Ecto neural progenitor cell (in vitro differentiated cells): ENCODE results near the gene NT5E.
"Not testable (repeated sequence)": the region's sequence is repeated elsewhere in the genome, so short reads cannot be mapped to it uniquely, and the experiment has no call there.

Experiments
- DNase-seq: peaks from one replicate; pipeline ENCODE4 v3.0.0-alpha.2; 2018; ENCODE audit warnings: low spot score

Gene NT5E

GRCh38 chr6:85449818-85450759, at the start of gene NT5E:
Gene NT5E (plus strand): TSS chr6:85450083. CDS start chr6:85450140, 57 bp downstream.
- DNase-seq: peak; percentile 72

DNA sequence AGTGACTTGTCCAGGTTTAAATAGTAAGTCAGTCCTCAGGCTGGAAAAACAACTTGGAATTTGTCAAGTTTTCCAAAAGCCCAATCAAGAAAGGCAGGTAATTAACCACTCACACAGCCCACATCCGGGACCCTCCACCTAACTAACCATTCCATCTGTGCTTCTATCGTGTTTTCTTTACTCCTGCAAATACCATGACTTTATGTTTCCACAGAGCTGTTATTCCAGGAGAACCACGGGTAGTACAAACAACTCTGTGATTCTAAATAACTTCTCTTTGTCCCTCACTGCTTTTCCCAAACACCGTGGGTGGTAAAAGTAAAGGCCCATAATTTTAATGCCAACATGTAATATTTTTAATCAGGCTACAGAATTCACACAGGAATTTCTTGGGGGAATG, 49.6 kb upstream of the NT5E start:
- DNase-seq: no peak

DNA sequence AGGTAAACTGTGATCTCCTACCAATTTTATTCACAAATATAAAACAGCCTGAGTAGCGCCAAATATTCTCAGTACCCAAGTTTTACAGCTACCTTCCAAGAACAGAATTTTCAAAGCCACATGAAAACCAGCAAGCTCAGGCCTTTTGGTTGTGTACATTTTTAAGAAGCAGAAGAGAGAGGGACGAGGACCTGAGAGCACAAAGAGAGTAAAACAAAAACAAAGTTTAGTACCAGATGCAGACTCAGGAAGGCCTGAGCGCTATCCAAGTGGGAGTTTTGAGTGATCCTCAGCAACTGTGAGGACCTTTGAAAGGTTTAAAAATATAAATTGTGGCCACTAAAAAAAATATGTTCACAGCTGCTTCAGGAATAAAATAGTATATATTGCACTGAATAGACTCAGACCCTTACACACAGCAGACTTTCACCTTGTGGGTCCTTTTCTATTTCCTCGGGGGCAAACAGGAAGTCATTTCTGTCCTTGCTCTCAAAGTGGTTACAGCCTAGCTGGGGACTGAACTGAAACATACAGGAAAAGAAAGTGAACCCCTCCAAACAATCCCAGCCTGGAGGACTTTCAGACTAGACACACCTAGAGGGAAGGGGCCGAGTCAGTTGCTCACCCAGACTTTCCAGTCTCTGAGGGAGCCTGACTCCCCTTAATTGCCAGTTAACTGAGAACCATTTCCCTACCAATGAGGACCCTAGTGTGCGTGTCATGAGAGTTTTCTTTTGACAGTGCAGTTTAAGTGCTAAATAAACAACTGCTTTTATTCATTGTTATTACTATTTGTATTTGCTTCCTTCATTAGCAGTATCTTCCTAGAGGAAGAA, 48.5 kb upstream of the NT5E start:
- no peak for DNase-seq

DNA sequence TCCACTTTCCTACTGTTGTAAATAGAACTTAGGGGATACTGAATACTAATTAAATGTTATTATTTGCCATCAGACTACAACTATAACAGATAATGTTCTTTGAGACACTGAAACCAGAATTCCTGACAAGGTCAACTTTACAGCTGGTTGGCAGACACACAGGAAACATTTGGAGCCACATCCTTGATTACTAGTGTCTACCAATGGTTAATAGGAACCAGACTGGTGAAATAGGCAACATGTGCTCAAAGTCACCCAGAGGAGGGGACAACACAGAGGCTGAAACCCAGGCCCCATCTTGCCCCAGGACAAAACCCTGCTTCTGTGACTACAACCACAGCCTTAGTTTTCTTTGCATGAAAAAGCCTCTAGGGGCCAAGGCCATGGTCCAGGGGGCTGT, 47.8 kb upstream of the NT5E start:
- no peak for DNase-seq

GRCh38 chr6:85402922-85403321, 47.0 kb upstream of the NT5E start:
- DNase-seq: no peak

- DNase-seq: no peak
These were observed 46.4 kb upstream of the NT5E start for GRCh38 chr6:85403331-85404015.

DNA sequence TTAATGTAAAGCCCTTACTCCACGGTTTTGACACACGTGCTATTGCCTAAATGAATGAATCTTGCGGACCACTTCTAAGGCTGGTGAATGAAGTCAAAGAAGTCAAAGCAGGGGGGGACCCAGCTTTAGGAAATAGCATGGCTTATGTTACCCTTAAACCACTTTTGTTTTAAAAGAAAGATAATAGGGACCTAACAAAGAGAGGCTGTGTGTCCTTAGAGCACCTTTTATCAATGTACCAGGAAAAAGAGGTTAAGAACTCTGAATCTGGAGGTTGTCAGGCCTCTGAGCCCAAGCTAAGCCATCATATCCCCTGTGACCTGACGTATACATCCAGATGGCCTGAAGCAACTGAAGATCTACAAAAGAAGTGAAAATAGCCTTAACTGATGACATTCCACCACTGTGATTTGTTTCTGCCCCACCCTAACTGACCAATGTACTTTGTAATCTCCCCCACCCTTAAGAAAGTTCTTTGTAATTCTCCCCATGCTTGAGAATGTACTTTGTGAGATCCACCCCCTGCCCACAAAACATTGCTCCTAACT, 45.8 kb upstream of the NT5E start:
- DNase-seq: not testable (repeated sequence)

GRCh38 chr6:85404564-85405174, 45.2 kb upstream of the NT5E start:
- no peak for DNase-seq

DNA sequence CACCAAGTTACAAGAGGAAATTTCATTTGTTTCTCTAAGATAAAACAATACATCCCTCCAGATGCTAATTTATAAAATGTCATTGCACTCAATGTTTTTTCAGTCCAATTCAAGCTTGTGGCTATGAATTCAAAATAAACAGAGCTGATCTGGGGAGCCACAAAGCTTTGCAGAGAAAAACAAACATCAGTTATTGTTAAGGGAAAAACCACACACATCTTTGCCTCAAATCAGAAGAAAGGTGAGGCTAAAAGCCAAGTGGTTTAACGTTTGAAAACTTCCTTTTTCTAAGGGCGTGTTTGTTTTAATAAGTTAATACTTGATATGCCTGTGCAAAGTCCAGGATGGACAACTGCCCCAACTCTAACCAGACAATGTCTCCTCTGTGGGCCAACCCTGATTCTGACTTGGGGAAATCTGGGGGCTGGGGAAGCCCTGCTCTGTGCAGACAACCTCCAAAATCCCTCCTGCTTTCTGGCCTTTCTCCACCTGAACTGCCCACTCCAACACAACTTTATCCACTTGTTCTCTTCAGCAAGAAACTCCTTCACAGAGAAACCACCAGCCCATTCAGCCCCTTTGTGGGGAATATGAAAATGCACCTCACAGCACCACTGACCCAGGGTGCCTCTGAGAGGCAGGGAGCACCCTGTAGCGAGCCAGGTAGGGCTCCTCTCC, 44.6 kb upstream of the NT5E start:
- DNase-seq: no peak

- DNase-seq: no peak
These were observed 44.1 kb upstream of the NT5E start for GRCh38 chr6:85405853-85406198.

DNA sequence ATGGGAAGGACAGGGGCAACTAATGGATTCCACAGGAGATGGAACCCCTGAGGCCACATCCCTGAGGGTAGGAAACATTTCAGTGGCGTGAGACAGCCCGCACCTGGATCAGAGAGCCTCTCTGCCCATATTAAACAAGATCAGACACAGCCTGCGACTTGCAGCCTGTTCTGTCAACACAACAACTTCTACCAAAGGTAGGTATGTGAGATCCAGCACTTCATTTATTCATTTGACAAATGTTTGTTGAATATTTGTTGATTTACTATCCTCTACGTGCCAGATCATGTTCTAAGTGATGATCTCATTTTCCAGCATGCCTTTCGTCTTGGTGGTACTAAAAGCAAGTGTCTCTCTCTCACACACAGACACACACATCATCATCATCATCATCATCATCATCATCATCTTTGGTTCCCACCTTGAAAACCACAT, 43.2 kb upstream of the NT5E start:
- DNase-seq: no peak

GRCh38 chr6:85408039-85408438, 41.8 kb upstream of the NT5E start:
- DNase-seq: no peak

DNA sequence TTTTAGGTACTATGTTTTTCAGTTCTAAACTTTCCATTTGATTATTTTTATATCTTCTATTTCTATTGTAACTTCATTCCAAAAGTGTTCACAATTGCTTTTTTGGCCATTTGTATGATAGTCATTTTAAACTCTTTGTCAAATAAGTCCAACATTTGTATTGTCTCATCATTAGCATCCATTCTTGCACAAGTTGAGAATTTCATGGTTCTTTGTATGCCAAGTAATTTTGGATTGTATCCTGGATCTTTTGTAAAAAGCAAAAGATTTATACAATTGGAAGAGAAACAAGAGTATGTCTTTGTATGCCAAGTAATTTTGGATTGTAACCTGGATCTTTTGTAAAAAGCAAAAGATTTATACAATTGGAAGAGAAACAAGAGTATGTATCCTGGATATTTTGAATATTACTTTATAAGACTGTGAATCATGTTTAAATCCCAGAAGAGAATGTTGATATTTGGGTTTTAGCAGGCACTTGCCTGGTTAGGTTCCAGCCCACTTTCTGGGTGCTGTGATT, 36.9 kb upstream of the NT5E start:
- DNase-seq: no peak

DNA sequence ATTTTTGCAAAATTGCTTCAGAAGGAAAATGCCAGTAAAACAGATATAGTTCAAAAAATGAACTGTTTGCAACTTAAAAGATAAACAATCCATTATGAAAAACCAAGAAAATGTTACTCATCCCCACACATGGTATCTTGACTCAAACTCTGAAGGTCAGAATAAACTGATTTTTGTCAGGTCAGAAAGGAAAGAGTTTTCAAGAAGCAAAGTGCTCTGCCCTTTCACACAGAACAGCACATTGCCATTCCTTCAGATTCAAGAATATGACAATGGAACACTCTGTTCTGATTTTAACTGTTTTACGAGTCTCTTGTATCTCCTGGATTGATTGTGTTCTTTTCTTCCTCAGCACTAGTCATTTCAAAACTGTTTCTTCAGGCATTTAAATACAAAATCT, 33.8 kb upstream of the NT5E start:
- DNase-seq: no peak

- no peak for DNase-seq
These were observed 33.1 kb upstream of the NT5E start for GRCh38 chr6:85416766-85417165.

GRCh38 chr6:85417336-85417735, 32.5 kb upstream of the NT5E start:
- no peak for DNase-seq

DNA sequence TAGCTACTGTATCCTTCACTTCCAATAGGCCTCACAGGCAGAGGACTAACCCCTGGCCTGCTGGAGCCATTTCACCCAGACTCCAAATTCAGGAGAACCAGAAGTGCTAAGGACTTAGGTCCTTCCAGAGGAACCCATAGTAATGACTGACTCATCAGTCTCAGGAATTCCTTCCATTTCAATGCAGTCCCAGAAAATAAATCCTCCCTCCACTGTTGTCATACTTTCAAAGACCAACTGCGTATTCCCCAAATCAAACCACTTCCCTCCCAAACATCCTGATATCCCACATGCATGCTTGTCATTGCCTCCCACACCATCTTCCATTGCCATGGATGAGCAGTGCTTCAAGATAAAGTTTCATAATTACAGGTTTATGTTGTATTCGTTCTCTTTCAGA, 31.8 kb upstream of the NT5E start:
- no peak for DNase-seq

- no peak for DNase-seq
These were observed 30.7 kb upstream of the NT5E start for GRCh38 chr6:85419046-85419759.

- DNase-seq: no peak
These were observed 29.3 kb upstream of the NT5E start for GRCh38 chr6:85420551-85420950.

- DNase-seq: no peak
These were observed 28.7 kb upstream of the NT5E start for GRCh38 chr6:85421181-85421580.
